GM12878 (cell line): Measurements from ENCODE around the gene KDM8. TPM values are rescaled to one million over a fixed set of nuclear protein-coding genes. Genes with fewer than 3 reads are reported as not detected.

Experiments
- ATF7 ChIP-seq: fragments of 450-650 bp; IDR thresholded peaks from 2 replicates; pipeline ENCODE4 v1.6.1; 2016; ENCODE audit warnings: low read depth, mild to moderate bottlenecking
- CREB1 ChIP-seq: IDR thresholded peaks from 2 replicates; pipeline ENCODE4 v1.6.1; 2012; ENCODE audit warnings: low read depth, mild to moderate bottlenecking, inconsistent platforms
- CREM ChIP-seq: IDR thresholded peaks from 2 replicates; pipeline ENCODE4 v1.6.1; 2014; ENCODE audit warnings: antibody characterized with exemption, low read depth
- CTCF ChIP-seq, 3 experiments: IDR thresholded peaks in 2 of 3; conservative IDR thresholded peaks in 1 of 3; 2 replicates each; pipeline ENCODE4 v1.5.1; 2011; ENCODE audit warnings: low read depth in 3 of 3, low read length in 3 of 3, mild to moderate bottlenecking in 3 of 3, control low read depth in 2 of 3, moderate library complexity in 2 of 3, inconsistent platforms in 1 of 3, mixed read lengths in 1 of 3; ENCODE audit not compliant: control insufficient read depth in 2 of 3, insufficient read depth in 1 of 3; ENCODE audit errors: extremely low read depth in 1 of 3
- HDAC2 ChIP-seq: fragments of 200-600 bp; sonication (generic); IDR thresholded peaks from 2 replicates; pipeline ENCODE4 v1.6.1; 2017
- IKZF2 ChIP-seq, 2 experiments: fragments of 450-650 bp; IDR thresholded peaks; 2 replicates each; pipeline ENCODE4 v1.6.1; 2017; ENCODE audit warnings: mild to moderate bottlenecking in 2 of 2, moderate library complexity in 2 of 2
- JUNB ChIP-seq: IDR thresholded peaks from 2 replicates; pipeline ENCODE4 v1.6.1; 2016; ENCODE audit warnings: antibody characterized with exemption, mild to moderate bottlenecking
- LARP7 ChIP-seq: fragments of 450-650 bp; IDR thresholded peaks from 2 replicates; pipeline ENCODE4 v1.6.1; 2017; ENCODE audit warnings: mild to moderate bottlenecking
- MLLT1 ChIP-seq: fragments of 450-650 bp; IDR thresholded peaks from 2 replicates; pipeline ENCODE4 v1.6.1; 2016; ENCODE audit warnings: mild to moderate bottlenecking
- MYB ChIP-seq: fragments of 150-350 bp; IDR thresholded peaks from 2 replicates; pipeline ENCODE4 v1.6.1; 2014; ENCODE audit warnings: mild to moderate bottlenecking, low read depth, low read length, borderline replicate concordance
- NR2C2 ChIP-seq: IDR thresholded peaks from 2 replicates; pipeline ENCODE4 v1.6.1; 2011; ENCODE audit warnings: borderline replicate concordance, low read depth; ENCODE audit not compliant: control insufficient read depth, insufficient read length
- PAX5 ChIP-seq: IDR thresholded peaks from 2 replicates; pipeline ENCODE4 v1.6.1; 2011; ENCODE audit warnings: low read depth, low read length, borderline replicate concordance
- PBX3 ChIP-seq: IDR thresholded peaks from 2 replicates; pipeline ENCODE4 v1.6.1; 2011; ENCODE audit warnings: mild to moderate bottlenecking, low read depth, low read length, moderate library complexity; ENCODE audit not compliant: insufficient replicate concordance
- SMAD1 ChIP-seq: fragments of 450-650 bp; IDR thresholded peaks from 2 replicates; pipeline ENCODE4 v1.6.1; 2018; ENCODE audit warnings: mild to moderate bottlenecking, low read depth; ENCODE audit not compliant: partially characterized antibody
- SP1 ChIP-seq: IDR thresholded peaks from one replicate; pipeline ENCODE4 v1.6.1; 2011; ENCODE audit warnings: low read depth, low read length
- SREBF2 ChIP-seq: IDR thresholded peaks from 2 replicates; pipeline ENCODE4 v1.6.1; 2012; ENCODE audit warnings: mild to moderate bottlenecking, low read length
- SRF ChIP-seq, 2 experiments: IDR thresholded peaks; 2 replicates each; pipeline ENCODE4 v1.6.1; 2011; ENCODE audit warnings: low read depth in 2 of 2, low read length in 2 of 2, mild to moderate bottlenecking in 1 of 2, moderate library complexity in 1 of 2
- SUPT20H ChIP-seq: IDR thresholded peaks from 2 replicates; pipeline ENCODE4 v1.6.1; 2011; ENCODE audit warnings: low read depth, mild to moderate bottlenecking, low read length, moderate library complexity, borderline replicate concordance; ENCODE audit not compliant: control insufficient read depth
- ZNF207 ChIP-seq: fragments of 450-650 bp; IDR thresholded peaks from 2 replicates; pipeline ENCODE4 v1.6.1; 2014; ENCODE audit warnings: antibody characterized with exemption, mild to moderate bottlenecking, borderline replicate concordance
- ZNF274 ChIP-seq: IDR thresholded peaks from one replicate; pipeline ENCODE4 v1.8.0; 2011; ENCODE audit not compliant: insufficient read length, insufficient read depth
- polyA plus RNA-seq, 11 experiments: library from polyadenylated mRNA; depleted of rRNA in 4 of 11; unstranded in 6 of 11; stranded (reverse) in 5 of 11; fragments of >200 nt; fragmentation: Nextera tagmentation in 4 of 11; fragmentation: Illumina TruSeq in 1 of 11; extraction: Ambion mirVana in 4 of 11; extraction: Trizol in 1 of 11; gene quantifications; 1 replicate in 1 of 11; 2 replicates in 10 of 11; pipeline versions ENCODE4 v1.2.1 to v1.2.3, GENCODE V29; 2011 to 2016; ENCODE audit warnings: inconsistent platforms in 2 of 11, missing spikeins in 2 of 11, low read depth in 1 of 11
- total RNA-seq, 4 experiments: library from RNA; depleted of rRNA in 3 of 4; stranded (reverse); fragments of >200 nt in 3 of 4; fragmentation: Illumina TruSeq in 1 of 4; extraction: Trizol in 1 of 4; gene quantifications; 2 replicates each; pipeline versions ENCODE4 v1.2.1 to v1.2.3, GENCODE V29; 2013 to 2021
- TF ChIP-seq, protein P1 (sequence below): fragments of 450-650 bp; IDR thresholded peaks from 2 replicates; pipeline ENCODE4 v1.6.1; 2017; ENCODE audit warnings: mild to moderate bottlenecking, low read depth, inconsistent platforms; ENCODE audit not compliant: poor library complexity, severe bottlenecking
- TF ChIP-seq, protein P2 (sequence below): IDR thresholded peaks from 2 replicates; pipeline ENCODE4 v1.6.1; 2012; ENCODE audit warnings: low read depth, low read length, improper control_type of control experiment

KDM8 gene
- total and polyA plus RNA-seq, 10 of the 15 experiments (the other 5 are each of a cell fraction or from before 2014, with no cell fraction given), result 0.79 to 8.9 (median 5.8) TPM

DNA sequence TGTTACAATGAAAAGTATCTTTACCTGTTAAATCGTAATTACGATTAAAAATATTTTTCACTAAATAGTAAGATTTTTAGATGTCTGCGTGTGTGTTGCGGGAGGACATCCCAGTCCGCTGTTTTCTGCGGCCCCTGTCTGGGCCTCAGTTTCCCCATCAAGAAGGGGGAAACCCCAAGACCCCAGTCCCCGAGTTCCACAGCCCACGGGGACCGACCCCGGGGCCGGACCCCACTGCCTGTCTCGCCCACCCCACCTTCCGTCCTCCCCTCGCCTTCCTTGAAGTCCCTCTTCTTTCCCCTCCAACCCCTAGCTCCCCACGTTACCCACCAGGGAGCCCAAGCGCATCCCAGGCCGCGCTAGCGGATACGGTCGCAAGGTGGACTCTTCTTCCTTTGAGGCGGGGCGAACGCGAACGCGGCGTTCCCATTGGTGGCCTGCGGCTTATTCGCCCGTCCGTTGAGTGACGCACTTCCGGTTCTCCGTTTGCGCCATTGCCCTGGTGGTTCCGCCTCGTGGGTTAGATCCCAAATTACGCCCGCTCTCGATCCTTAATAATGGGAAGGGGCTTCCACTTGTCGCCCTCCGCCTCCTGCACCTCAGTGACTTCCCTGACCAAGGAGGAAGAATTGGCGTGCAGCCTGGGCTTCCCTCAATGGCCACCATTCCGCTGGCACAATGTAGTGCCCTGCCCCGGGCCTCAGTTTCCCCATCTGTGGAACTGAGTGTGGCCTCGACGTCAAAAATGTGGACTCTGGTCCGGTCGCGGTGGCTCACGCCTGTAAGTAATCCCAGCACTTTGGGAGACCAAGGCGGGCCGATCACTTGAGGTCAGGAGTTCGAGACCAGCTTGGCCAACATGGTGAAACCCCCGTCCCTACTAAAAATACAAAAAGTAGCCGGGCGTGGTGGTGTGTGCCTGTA, 65.3 kb downstream of the KDM8 start, which contains the start of gene NSMCE1 (continued):
- TF ChIP-seq, protein P1, sequence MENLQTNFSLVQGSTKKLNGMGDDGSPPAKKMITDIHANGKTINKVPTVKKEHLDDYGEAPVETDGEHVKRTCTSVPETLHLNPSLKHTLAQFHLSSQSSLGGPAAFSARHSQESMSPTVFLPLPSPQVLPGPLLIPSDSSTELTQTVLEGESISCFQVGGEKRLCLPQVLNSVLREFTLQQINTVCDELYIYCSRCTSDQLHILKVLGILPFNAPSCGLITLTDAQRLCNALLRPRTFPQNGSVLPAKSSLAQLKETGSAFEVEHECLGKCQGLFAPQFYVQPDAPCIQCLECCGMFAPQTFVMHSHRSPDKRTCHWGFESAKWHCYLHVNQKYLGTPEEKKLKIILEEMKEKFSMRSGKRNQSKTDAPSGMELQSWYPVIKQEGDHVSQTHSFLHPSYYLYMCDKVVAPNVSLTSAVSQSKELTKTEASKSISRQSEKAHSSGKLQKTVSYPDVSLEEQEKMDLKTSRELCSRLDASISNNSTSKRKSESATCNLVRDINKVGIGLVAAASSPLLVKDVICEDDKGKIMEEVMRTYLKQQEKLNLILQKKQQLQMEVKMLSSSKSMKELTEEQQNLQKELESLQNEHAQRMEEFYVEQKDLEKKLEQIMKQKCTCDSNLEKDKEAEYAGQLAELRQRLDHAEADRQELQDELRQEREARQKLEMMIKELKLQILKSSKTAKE, result no peak
- TF ChIP-seq ZNF274 (no peak), SUPT20H (no peak), SRF (IDR thresholded peaks at IDR 0.05; ENCODE audit: low read depth in 2 of 2, low read length in 2 of 2) (0 out of 4 replicates have a peak, but pooled peaks of 1 of the 2 experiments have one; percentile 28), LARP7 (peak; percentile 40; the same call in 1 of the 2 replicates), JUNB (no peak), MLLT1 (peak; percentile 72), SREBF2 (no peak), CTCF (IDR thresholded peaks at IDR 0.05 in 2 of 3, conservative IDR thresholded peaks at IDR 0.05 in 1 of 3; ENCODE audit: control insufficient read depth in 2 of 3, extremely low read depth in 1 of 3, insufficient read depth in 1 of 3, low read depth in 3 of 3, low read length in 3 of 3) (peak; percentile 12 to 42 (median 13); a peak in 2 of 6 replicates), HDAC2 (no peak), CREB1 (peak; percentile 95), MYB (no peak), SMAD1 (peak; percentile 61), NR2C2 (no peak), CREM (peak; percentile 97), SP1 (peak; percentile 92), PBX3 (peak; percentile 96), ATF7 (peak; percentile 53), IKZF2 (IDR thresholded peaks at IDR 0.05) (peak; percentile 79 to 84), PAX5 (peak; percentile 96), ZNF207 (peak; percentile 51; the same call in 1 of the 2 replicates)
- TF ChIP-seq, protein P2, sequence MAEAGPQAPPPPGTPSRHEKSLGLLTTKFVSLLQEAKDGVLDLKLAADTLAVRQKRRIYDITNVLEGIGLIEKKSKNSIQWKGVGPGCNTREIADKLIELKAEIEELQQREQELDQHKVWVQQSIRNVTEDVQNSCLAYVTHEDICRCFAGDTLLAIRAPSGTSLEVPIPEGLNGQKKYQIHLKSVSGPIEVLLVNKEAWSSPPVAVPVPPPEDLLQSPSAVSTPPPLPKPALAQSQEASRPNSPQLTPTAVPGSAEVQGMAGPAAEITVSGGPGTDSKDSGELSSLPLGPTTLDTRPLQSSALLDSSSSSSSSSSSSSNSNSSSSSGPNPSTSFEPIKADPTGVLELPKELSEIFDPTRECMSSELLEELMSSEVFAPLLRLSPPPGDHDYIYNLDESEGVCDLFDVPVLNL, result no peak
